ENCODE measurements around the gene MIOS. TPM values are rescaled to one million over a fixed set of nuclear protein-coding genes. Genes with fewer than 3 reads are reported as not detected.
"Not testable (repeated sequence)": the region's sequence is repeated elsewhere in the genome, so short reads cannot be mapped to it uniquely, and the experiment has no call there.

The MIOS gene
- total RNA-seq, 1 experiment from 2014 or later, result 215 TPM

GRCh38 chr7:7647495-7648036 lies 80.9 kb downstream of the MIOS start:
- peak; percentile 27 for DNase-seq (ENCODE audit: low read depth)

GRCh38 chr7:7650682-7651206 lies 84.1 kb downstream of the MIOS start:
- DNase-seq (ENCODE audit: low read depth), result no peak

GRCh38 chr7:7651479-7651878 lies 84.8 kb downstream of the MIOS start:
- DNase-seq (ENCODE audit: low read depth), result no peak

- DNase-seq (ENCODE audit: low read depth), result no peak
Measured at GRCh38 chr7:7652798-7653540, 86.3 kb downstream of the MIOS start.

- peak; percentile 34 for DNase-seq (ENCODE audit: low read depth)
Measured at GRCh38 chr7:7653593-7654187, 87.0 kb downstream of the MIOS start.

GRCh38 chr7:7654964-7655715 lies 88.5 kb downstream of the MIOS start:
- no peak for DNase-seq (ENCODE audit: low read depth)

GRCh38 chr7:7656459-7656858 lies 89.8 kb downstream of the MIOS start:
- not testable (repeated sequence) for DNase-seq (ENCODE audit: low read depth)

Other genes with a start within 250 kb of the MIOS start
- gene COL28A1, start 31.0 kb upstream of the MIOS start, total RNA-seq (2014; rRNA removed), result 2.6 and 4.4 TPM in 2 replicates
- gene UMAD1, start 73.9 kb downstream of the MIOS start, total RNA-seq (2014; rRNA removed), result 22.8 and 25.1 TPM in 2 replicates
- 65.5 and 67.5 TPM in 2 replicates for gene RPA3, start 151.7 kb downstream of the MIOS start, total RNA-seq (2014; rRNA removed)